GM18873 (cell line): Measurements from ENCODE around the gene DUS1L.

ENCODE experiments used
- ATAC-seq: cut with Tn5 transposase; IDR thresholded peaks from one replicate; pipeline ENCODE4 v1.9.1; 2021; ENCODE audit warnings: mild to moderate bottlenecking, moderate library complexity, moderate number of reproducible peaks; ENCODE audit not compliant: unreplicated experiment, low FRiP score

DUS1L gene

DNA sequence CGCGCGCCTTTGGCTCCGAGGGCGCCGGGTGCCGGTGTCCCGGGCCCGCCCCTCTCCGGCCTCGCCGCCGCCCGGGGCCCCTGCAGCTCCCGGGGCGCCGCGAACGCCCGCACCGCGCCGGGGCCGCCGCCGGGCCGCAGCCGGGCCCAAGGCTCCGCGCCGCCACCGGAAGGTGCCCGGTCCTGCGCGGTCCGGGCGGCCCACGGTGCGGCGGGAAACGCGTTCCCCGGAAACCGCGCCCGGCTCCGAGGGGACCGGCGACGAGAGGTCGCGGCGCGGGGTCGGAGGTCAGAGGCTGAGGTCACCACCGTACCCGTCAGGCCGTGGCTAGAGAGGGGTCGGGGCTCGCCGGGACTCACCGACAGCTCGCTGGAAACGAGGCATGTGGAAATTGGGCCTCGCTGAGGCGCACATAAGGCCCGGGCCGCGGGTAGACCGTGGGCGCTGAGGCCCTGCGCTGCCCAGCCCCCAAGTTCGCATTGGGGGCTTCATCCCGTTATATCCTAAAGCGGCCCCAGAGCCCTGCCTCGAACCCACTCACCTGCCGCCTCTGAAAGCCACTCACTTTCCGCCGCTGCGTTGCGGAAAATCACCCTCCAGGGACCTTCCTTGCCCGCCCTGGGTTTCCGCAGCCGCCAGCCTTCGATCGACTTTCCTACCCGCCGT is at the start of gene DUS1L:
Gene DUS1L, minus strand, starts transcription at position 167 of the 666 bp plus-strand sequence. CDS start 745 bp downstream, outside the sequence.
- ATAC-seq = no peak

DNA sequence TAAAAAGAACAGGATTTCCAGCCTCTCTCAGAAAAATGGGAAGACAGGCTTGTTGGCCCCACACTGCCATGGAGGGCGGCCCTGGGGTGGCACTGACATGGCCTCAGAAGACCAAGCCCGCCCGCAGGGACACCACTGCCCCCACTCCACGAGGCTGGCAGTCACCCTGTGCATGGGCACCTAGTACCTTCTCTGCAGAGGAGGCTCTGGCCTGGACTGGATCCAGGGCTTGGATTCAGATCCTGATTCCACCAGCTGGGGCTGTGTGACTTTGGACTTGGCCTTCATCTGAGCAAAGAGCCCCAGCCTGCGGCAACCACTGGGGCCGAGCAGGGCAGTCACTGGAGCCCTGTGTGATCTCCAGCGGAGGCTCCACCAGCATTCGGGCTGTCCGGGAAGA is 49.3 kb upstream of the DUS1L start:
- no peak for ATAC-seq

DNA sequence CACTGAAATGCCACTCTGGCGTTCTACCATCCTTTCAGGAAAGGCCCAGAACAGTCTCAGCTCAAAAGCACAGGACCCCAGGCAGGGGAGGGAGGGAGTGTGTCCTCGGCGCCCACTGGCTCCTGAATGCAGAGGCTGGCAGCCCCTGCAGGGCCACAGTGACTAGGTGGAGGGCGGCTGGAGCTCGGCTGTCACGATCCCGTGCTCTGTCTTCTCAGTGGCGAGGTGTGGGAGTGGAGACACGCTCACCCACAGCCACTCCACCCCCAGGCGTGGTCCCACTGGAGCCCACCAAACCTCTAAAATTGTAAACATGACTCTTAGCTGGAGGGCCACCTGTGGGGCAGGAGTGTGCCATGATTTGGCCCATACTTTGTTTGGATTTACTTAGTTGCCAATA is 48.8 kb upstream of the DUS1L start:
- ATAC-seq = no peak

DNA sequence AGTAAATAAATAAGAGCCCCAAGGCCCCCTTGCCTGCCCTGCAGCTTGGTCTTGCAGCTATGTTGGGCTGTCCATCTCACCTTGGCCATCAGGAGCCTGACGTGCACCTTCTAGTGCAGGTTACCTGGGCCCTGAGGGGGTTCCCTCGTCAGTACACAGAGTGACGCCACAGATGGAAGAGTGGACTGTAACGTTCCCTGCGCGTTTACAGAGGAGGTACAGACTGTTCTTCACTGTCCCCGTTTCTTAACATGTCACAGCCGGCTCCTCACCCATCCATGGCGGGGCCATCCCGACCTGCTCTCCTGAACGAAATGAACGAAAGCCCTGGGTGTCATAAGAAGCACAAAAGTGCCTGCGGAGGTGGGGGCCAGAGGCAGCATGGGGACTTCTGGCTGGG is 48.3 kb upstream of the DUS1L start:
- no peak for ATAC-seq

DNA sequence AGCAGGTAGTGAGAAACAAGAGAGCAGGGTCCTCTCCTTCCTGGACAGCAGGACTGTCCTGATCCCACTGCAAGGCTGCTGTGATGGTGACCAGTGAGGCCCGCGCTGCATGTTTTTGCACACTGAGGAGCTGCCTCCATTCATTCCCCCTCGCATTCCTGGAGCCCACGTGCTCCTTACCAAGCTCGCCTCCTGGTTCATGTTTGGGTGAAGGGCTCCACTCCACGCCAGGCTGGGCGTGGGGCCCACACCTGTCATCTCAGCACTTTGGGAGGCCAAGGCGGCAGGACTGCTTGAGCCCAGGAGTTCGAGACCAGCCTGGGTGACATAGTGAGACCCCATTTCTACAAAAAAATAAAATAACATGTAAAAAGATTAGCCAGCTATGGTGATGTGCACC is 47.8 kb upstream of the DUS1L start:
- no peak for ATAC-seq

DNA sequence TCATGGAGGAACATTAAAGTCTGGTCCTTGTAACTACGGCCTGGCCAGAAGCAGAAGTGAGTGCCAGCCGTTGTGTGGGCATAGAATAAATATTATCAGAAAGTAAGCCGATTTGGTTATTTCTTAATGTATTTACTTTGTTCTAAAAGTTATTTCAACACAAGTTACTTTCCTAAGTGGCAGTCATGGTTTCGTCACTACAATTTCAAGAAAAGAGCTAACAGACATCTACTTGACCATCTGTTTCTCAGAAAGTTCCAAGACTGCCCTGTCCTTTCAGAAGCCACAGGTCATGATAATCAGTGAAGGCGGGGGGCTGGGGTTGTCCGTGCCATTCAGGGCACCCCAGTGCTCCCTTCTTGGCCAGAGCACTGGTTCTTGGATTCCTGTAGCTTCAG is 47.3 kb upstream of the DUS1L start:
- ATAC-seq = no peak

DNA sequence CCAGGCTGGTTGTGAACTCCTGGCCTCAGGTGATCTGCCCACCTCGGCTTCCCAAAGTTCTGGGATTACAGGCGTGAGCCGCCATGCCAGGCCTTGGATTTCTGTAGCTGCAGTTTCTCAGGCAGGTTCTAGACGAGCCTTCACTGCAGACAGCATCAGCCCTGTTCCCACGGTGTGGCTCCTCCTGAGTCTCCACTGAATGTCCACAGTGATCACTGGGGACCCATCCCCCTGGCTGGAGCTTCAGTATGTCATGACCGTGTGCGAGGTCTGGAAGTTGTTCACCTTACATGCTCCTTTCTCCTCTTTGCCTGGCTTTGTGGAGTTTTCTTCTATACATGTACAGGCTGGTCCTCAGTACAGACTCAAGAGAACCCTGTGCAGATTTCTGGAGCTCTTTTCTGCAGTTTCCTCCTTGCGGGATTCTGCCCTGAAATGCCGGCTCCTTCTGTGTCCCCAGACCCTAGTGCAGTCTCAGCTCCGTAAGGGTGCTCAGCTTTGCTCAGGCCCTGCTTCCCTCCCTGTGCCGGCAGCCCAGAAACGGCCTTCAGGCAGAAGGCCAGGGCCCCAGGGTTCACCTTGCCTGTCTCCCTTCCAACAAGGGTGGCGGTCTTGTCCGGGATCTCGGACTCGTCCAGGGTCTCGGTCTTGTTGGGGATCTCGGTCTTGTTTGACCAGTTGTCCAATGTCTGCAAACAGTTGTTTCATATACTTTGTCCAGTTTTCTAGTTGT is 46.7 kb upstream of the DUS1L start:
- no peak for ATAC-seq

DNA sequence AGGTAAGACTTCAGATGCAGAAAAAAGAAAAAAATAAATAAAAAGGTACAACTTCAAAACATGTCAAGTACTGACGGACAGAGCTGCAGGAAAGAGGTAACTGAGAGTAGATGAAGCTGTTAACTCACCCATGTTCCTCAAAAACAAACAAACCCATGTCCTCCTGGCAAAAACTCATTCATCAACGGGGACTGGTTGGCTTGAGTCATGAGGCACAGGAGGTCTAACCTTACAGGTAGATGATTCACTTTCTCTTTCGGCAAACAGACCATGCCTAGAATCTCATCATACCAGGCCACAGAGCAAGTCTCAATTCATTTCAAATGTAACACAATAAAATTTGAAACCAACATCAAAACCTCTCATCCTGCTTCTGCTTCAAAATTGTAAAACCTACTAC is 44.7 kb upstream of the DUS1L start:
- ATAC-seq = no peak

DNA sequence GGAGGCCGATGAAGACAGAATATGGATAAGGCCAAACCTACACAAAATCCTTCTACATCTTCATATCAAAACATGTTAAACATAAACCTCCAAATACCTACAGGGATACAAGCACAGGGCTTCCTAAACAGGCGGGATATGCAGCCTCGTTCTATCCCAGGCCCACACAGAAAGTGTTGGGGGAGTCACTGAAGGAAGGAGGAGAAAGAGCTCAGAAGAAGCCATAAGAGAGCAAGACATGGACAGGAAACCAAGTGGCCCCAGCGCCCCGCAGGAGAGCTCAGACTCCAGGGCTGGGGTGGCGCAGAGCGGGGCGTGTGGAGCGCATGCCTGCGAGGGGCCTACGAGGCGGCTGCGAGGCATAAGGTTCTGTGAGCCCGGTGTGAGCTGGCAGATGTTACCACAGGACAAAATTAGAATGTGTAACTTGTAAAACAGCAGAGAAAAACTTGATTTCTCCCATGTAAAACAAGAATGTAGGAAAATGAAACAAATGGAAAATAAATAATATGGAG is 43.4 kb upstream of the DUS1L start:
- no peak for ATAC-seq

DNA sequence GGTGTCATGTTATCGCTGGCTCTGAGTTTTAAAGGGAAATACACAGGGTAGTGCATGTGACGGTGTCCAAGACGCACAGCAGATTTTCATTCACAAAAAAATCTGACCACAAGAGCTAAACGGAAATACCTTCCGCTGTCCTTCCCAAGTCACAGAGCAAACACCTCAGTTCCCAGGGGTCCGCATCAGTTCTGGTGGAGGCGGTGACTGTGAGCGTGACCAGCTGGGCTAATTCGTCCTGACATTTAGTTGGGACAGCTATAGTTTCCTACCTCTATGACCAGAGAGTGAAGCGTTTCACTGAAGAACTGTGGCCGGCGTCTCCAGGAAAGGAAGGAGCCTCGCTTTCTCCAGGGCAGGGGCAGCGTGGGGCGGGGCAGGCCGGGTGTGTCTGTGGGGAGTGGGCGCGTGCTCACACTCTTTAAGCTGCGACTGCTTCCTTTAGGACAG is 42.9 kb upstream of the DUS1L start:
- ATAC-seq = no peak

DNA sequence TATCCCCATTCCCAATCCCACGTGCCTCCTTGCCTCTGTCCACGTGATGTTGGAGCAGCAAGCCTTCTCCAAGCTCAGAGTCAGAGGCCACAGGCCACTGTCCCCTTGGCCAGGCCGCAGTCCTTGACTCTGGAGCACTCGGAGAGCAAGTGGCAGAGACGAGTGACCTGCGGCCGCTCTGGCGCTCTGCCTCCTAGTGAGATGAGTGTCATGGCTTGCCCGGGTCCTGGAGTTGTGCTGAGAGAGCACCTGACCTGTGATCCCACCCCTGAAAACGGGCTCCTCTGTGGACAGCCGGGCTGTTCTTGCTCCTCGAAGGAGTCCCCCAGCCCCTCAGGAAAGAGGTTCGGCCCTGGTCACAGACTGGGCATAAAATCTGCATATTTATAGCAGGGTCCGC is 42.4 kb upstream of the DUS1L start:
- ATAC-seq = no peak

DNA sequence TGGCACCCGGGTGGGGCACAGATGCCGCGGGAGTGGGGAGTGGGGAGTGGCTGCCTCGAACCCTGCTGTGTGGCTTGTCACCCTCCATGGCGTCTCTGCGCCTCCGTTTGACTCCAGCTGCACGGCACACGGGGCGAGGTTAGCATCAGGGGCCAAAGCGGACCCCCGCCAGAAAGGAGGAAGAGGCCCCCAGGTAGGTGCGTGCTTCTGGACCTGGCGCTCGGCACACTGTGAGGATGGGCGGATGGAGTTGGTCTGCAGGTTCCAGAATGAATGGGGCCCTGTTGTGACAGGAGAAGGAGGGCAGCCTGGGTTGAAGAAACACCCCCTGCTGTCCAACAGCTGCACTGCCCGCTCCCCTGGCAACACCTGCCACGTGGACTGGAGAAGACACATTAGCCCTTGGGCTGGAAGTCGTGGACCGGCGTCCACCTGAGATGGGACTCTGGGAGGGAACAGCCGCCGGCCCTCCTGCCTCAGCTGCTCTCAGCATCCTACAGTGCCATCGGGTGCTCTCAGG is 41.8 kb upstream of the DUS1L start:
- ATAC-seq = no peak

DNA sequence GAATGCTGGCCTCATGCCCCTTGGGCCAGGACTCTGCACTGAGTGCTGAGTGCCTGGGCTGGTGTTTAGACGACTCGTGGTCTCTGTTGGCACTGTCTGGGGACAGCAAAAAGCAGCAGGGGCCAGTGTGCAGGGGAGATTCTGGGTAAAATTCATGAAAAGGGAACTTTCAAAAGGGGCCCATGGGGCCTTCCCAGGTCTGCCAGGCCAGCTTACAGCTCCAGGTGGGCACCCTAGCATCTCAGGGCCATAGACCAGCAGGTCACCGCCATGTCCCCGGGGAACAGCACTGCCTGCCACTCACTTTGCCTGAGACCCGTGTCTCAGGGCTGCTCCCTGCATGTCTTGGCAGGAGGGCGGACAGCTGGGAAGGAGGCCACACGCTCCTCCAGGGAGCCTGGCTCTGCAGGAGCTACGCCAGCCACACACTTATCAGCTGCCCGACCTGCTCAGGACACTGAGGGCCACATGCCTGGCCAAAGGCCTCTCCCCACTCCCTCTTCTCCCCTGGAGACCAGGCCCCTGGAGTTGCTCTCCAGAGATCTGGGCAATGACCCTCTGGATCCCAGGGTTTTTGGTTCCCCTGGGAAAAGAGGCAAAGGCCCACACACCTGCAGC is 41.2 kb upstream of the DUS1L start:
- ATAC-seq = no peak

DNA sequence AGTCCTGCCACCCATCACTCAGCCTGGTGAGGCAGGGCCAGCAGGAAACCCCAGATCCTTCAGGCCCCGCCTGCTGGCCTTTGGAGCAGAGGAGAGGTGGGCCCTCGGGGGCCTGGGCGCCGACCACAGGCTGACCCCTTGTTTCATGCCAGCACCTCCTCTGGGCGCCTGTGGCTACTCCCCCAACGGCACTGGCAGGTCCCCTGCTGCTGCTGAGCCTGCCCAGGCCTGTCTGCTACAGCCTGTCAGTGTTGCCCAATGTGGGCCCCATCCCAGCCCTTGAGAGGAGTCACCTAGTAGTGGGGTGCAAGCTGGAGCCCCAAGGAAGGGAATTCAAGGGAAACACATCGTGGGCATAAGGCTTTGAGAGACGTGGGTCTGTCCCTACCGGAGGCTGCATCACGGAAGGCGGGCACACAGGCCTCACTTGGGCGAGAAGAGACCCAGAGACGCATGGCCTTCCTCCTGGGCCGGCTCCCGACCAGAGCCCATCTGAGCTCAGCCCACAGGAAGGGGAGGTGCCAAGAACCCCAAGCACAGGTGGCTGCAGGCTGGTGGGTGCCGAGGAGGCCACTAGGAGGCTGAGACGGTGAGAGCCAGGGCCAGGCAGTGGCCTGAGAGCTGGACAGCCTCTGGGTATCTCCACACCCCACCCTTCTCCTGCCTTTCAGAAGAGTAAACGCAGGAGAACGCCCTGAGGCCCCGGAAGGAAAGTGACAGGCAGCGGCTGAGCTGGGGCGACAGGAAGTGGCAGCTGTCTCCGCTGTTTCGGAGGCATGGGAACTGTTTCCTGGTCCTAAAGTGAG is 40.5 kb upstream of the DUS1L start:
- ATAC-seq = peak; percentile 52

DNA sequence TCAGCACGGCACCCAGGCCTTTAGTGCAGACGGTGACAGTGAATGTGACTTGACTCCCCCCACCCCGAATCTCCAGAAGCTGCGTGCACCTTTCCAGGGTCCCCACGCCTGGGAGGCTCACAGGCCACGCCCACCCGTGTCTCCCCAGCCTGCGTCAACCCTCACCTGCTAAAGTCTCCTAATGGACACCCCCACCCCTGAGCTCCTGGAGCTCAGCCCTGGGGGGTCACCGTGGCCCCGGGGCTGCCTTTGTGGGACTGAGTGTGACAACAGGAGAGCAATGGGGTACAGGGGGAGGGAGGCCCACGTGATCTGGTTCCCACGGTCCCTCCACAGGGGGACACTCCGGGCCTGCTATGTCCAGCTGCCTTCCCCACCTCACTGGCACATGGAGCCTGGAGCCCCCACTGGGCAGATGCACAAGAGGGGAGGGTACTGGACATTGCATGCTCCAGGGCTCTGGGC is 39.8 kb upstream of the DUS1L start:
- no peak for ATAC-seq

DNA sequence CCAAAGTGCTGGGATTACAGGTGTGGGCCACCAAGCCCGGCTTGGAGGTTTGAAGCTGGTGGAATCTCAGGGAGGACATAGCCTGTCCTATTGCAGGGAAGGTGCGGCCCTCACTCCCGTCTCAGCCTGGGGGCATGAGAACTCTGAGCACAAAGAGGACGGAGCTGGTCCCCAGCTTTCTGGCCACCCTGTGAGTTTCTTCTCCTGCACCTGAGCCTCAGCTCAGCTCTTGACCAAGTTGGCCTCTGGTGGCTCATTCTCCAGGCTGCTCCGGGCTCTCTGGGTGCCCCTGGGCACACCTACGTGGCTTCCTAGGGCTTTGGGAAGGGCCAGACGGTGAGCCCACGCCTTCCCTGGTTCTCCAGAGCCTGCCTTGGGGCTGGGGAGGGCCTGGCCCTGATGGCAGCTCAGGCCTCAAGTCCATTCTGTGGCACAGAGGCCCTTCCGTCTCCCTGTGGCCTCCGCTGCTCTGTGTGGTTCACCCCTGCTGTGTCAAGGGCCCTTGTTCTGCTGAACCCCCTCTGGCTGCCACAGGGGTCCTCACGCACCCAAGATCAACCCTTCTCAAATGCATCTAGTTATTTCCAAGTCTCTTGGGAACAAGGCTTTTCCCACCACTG is 39.3 kb upstream of the DUS1L start:
- ATAC-seq = no peak

DNA sequence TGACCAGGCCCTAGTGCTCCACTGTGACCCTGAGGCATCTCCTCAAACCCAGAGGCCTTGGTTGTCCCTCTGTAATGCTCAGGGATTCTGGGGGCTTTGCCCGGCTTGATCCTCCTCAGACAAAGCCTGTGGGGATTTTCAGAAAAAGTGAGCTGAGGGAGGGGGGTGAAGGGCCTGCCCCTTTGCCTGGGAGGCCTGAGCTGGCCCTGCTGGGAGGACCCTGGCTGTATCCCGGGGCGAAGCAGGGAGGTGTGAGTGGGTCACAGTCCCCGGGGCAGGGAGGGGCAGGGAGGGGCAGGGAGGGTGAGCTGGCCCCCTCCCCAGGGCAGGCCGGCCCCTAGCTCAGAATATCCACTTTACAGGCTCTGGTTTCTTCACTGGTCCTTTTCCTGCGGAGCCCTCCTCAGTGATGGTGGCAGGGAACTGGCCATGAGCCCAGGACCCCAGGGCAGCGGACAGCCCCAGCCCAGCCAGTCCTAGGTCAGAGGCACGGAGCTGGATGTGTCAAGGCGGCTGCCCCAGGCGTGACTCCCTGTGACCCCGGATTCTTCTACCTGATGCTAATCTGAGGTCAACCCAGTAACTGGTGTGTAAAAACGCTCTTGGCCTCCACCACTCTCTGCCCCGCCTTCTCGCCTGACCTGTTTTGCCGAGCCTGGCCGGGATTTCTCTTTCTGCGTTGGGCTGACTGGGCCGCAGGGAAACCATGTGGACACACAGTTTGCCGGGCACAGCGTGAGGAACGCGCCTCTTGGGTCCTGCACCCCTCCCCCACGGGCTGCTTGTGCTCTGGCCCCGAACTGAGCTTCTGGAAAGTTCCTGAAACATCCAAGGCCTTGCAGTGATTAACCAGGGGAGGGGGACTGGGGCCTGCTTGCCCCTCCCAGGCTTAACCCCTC is 38.2 kb upstream of the DUS1L start:
- no peak for ATAC-seq

DNA sequence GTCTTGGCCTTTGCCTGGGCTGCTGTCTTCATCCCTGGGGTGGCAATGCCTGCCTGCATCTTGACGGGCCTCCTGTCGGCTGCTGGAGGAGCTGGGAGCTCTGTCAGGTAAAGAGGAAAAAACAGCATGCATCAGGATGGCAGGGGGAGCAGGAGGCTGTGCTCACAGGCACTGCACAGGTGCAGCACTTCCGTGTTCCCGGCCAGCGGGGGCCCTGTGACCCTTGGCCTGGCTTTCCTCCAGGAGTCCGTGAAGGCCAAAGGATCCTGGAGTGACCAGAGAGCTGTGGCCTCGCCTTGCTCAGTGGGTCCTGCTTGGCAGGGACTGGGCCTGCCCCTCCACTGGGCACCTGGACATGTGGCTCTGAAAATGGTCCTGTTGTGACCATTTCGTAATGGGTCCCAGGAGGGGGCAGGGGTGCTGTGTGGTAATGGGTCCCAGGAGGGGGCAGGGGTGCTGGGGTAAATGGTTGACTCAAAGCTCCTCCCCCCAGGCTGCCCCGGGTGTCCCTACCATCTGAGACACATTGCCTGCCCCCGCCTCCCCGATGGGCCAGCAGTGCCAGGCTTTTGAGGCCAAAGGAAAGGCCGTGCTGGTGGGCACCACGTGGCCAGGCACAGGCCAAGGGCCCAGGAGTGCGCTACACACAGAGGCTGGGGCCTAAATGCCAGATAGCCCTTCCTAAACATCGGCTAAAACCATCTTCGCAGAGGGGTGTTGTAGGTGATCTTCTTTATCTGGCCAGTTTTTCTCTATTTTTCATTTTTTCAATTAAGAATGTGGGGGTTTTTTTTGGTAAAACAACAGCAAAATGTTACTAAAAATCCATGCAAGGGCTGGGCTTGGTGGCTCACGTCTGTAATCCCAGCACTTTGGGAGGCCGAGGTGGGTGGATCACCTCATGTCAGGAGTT is 36.4 kb upstream of the DUS1L start:
- no peak for ATAC-seq
